GM12801 (cell line): ENCODE results near the gene CIAPIN1.

ENCODE experiments used
- TF ChIP-seq, protein P1 (sequence below): IDR thresholded peaks from one replicate; pipeline ENCODE4 v1.5.1; 2011; ENCODE audit warnings: control low read depth; ENCODE audit not compliant: insufficient read length; ENCODE audit errors: extremely low read depth

The CIAPIN1 gene

DNA sequence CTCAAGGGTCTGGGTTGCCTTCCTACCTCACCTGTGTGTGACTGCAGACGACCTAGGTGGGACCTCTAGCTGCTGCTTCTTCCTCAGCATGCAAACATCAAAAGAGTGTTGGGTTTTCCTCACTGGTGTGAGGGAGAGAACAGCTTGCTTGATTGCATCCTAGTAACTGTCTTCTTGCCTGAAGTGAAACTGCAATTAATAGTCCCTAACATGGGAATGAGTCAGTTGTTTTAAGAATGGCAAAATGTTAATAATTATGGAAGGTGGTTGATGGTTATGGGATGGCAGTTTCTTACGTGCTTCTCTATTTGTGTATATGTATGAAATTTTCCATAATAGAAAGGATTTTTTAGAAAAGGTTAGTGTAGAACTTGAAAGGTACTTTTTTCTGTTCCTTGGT lies 21.2 kb upstream of the CIAPIN1 start:
- TF ChIP-seq, protein P1, sequence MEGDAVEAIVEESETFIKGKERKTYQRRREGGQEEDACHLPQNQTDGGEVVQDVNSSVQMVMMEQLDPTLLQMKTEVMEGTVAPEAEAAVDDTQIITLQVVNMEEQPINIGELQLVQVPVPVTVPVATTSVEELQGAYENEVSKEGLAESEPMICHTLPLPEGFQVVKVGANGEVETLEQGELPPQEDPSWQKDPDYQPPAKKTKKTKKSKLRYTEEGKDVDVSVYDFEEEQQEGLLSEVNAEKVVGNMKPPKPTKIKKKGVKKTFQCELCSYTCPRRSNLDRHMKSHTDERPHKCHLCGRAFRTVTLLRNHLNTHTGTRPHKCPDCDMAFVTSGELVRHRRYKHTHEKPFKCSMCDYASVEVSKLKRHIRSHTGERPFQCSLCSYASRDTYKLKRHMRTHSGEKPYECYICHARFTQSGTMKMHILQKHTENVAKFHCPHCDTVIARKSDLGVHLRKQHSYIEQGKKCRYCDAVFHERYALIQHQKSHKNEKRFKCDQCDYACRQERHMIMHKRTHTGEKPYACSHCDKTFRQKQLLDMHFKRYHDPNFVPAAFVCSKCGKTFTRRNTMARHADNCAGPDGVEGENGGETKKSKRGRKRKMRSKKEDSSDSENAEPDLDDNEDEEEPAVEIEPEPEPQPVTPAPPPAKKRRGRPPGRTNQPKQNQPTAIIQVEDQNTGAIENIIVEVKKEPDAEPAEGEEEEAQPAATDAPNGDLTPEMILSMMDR: no peak

DNA sequence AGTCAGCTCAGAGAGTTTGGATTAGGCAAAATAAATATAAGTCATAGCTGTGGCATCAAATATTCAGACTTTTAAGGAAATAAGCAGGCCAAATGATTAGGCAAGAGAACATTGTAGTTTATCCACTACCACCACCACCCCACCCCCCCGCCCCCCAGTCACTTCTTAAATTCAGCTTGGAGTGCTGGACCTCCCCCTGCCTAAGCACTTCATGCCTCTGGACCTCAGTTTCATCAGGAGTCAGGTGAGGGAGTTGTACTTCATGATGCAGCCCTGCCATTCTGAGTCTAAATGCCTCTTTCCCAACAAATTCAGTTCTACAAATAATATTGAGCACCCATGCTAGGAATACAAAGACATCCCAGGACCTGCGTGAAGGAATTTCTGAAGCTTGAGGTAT lies 17.3 kb upstream of the CIAPIN1 start:
- TF ChIP-seq, protein P1: no peak

DNA sequence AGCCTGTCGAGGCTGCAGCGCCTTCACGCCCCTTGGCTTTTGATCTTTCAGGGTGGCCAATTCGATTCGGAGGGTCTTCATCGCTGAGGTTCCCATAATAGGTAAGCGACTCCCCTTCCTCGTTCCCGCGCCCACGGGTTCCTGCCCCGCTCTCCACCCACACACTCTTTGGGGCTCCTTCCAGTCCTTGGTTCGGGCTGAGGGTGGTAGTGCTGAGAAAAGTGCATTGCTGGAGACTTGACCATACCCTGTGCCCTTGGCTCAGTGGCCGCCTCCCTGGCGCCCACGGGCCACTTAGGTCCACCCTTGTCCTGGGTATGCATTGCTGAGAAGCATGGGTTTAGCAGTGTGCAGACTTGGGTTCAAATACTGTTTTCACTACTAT lies 15.8 kb upstream of the CIAPIN1 start:
- TF ChIP-seq, protein P1: no peak

DNA sequence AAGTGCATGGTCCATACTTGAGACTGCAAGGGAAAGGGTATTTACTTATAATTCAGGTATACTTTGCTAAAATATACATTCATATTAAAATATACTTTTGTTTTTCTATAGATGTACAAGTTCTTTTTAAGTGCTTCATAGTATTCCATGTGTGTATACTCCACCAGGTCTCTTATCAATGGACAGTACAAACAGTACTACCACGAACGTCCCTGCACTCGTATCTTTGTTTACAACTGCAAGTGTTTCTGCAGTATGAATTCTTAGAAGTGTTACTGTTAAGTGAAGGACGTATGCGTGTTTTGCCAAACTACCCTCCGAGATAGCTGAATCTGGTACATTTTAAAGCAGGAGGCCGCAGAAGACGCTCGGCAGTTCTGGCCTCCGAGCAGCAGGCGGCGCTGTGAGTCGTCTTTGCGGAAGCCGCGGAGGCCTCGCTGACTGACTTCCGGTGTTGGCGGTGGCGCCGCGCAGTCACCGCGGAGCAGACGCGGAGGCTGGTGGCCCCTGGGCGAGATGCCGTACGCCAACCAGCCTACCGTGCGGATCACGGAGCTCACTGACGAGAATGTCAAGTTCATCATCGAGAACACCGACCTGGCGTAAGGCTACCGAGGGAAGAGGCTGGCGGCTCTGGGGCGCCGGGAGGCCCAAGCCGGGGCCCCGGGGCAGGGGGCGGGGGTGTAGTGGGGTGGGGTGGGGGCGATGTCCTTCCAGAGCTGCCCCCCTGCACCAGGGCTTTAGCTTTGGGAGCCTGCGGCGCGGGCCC lies 15.2 kb upstream of the CIAPIN1 start, which contains the start of gene POLR2C:
Gene POLR2C (plus strand): TSS at position 471 of the 769 bp plus-strand sequence. CDS start 46 bp downstream, at position 517.
- TF ChIP-seq, protein P1: peak; percentile 94

DNA sequence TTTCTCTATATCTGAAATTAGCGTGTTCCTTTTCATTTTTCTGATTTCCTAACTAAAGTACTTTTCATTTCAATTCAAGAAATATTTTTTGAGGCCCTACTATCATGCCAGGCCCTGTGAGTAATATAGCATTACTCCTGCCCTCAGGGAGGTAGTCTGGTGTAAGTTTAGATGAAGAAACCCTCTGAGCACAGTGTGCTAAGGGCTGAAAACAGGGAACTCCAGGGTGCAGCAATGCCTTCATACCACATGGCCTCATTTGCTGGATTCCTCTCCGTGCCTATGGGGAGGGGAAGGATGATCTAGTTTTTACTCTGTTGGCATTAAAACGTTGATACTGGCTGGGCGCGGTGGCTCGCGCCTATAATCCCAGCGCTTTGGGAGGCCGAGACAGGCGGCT lies 4.8 kb upstream of the CIAPIN1 start:
- TF ChIP-seq, protein P1: no peak

DNA sequence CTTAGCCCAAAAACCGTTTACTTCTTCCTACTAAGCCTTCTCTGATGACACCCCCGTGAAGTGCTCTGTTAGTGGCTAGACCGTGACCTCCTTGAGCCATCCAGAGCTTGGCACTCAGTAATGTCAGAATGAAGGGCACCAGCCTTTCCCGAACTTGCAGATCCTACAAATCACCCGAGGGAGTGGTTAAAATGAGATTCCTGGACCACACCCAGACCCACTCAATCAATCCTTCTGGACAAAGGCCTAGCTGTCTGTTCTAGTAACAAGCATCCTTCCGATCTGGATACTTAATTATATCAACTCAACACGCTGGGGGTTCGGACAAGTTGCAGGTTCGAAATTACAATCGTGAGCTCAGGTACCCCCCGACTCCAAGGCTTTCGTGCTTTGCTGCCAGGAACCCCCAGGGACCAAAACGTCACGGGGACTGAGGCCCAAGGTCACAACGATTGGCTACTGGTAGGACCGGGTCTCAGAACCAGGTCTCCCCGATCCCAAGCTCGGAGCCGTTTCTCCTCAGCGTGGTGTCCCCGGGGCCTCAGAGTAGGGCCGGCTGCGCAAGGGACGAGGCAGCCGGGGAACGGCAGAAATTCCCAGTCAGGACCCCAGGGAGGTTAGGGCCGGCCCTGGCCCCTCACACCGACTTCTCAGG lies 527 bp downstream of the CIAPIN1 start:
- TF ChIP-seq, protein P1: no peak

DNA sequence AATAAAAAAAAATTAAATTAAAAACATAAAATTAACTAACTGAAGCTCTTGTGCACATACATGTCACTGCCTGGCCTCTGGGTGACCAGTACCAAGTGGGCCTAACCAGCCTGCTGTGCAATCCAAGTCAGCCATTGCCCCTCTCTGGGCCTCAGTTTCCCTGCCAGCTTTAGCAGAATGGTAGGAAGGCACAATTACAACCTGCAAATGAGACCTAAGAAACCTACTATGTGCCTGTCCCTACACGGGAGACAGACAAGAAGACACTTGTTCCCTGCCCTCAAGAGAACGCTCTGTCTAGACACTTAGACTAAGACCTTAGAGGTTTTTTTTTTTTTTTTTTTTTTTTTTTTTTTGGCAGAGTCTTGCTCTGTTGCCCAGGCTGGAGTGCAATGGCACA lies 1.7 kb downstream of the CIAPIN1 start:
- TF ChIP-seq, protein P1: no peak
